Mesendoderm (in vitro differentiated cells): ENCODE results near the gene ZNF557.

Experiments used
- DNase-seq: peaks from one replicate; pipeline ENCODE4 v3.0.0; 2013
- H2AK5ac ChIP-seq: 2 replicates; pipeline ENCODE4 v1.6.1; 2013; ENCODE audit warnings: low read length, inconsistent platforms
- H2BK120ac ChIP-seq: 2 replicates; pipeline ENCODE4 v1.6.1; 2013; ENCODE audit warnings: low read depth, mild to moderate bottlenecking, low read length, moderate library complexity, mixed read lengths
- H2BK15ac ChIP-seq: replicated peaks from 2 replicates; pipeline ENCODE4 v1.6.1; 2013; ENCODE audit warnings: low read depth, mild to moderate bottlenecking, moderate library complexity
- H2BK5ac ChIP-seq: 2 replicates; pipeline ENCODE4 v1.6.1; 2013; ENCODE audit warnings: low read length, inconsistent platforms
- H3K18ac ChIP-seq: 2 replicates; pipeline ENCODE4 v1.6.1; 2013; ENCODE audit warnings: mild to moderate bottlenecking, low read length, mixed read lengths
- H3K23ac ChIP-seq: one replicate; pipeline ENCODE4 v1.6.1; 2013; ENCODE audit warnings: low read length
- H3K27ac ChIP-seq: 2 replicates; pipeline ENCODE4 v1.5.1; 2013; ENCODE audit warnings: low read depth, mild to moderate bottlenecking, inconsistent platforms, low read length, moderate library complexity
- H3K27me3 ChIP-seq: 2 replicates; pipeline ENCODE4 v1.6.1; 2013; ENCODE audit warnings: low read length, control low read depth, mild to moderate bottlenecking, inconsistent platforms; ENCODE audit not compliant: insufficient read depth, poor library complexity
- H3K36me3 ChIP-seq: 2 replicates; pipeline ENCODE4 v1.6.1; 2013; ENCODE audit warnings: low read length, inconsistent platforms; ENCODE audit not compliant: control insufficient read depth, insufficient read depth
- H3K4ac ChIP-seq: one replicate; pipeline ENCODE4 v1.6.1; 2013; ENCODE audit warnings: low read depth, mild to moderate bottlenecking, low read length, moderate library complexity
- H3K4me1 ChIP-seq: 2 replicates; pipeline ENCODE4 v1.6.1; 2013; ENCODE audit warnings: low read depth, low read length, inconsistent platforms; ENCODE audit not compliant: control insufficient read depth
- H3K4me2 ChIP-seq: 2 replicates; pipeline ENCODE4 v1.6.1; 2013; ENCODE audit warnings: low read length
- H3K4me3 ChIP-seq: 2 replicates; pipeline ENCODE4 v1.5.1; 2013; ENCODE audit warnings: mild to moderate bottlenecking, low read length
- H3K56ac ChIP-seq: one replicate; pipeline ENCODE4 v1.6.1; 2013; ENCODE audit warnings: low read length
- H3K79me1 ChIP-seq: 2 replicates; pipeline ENCODE4 v1.6.1; 2013; ENCODE audit warnings: low read length, inconsistent platforms
- H3K79me2 ChIP-seq: 2 replicates; pipeline ENCODE4 v1.6.1; 2013; ENCODE audit warnings: mild to moderate bottlenecking, low read length; ENCODE audit not compliant: control insufficient read depth, insufficient read depth
- H3K9ac ChIP-seq: 2 replicates; pipeline ENCODE4 v1.6.1; 2013; ENCODE audit warnings: low read length, inconsistent platforms
- H4K5ac ChIP-seq: one replicate; pipeline ENCODE4 v1.6.1; 2013; ENCODE audit warnings: low read length
- H4K8ac ChIP-seq: one replicate; pipeline ENCODE4 v1.6.1; 2013; ENCODE audit warnings: low read depth, mild to moderate bottlenecking, control low read depth, low read length, moderate library complexity
- WGBS: extraction: QIAGEN DNeasy Blood & Tissue Kit; methylation state at CpG from one replicate; pipeline ENCODE4 v1.1.7; 2013; ENCODE audit warnings: low lambda C conversion rate, missing lambda C conversion rate; ENCODE audit not compliant: insufficient coverage; ENCODE audit errors: extremely low coverage; 5-methylcytosine and 5-hydroxymethylcytosine counted together

Gene ZNF557

DNA sequence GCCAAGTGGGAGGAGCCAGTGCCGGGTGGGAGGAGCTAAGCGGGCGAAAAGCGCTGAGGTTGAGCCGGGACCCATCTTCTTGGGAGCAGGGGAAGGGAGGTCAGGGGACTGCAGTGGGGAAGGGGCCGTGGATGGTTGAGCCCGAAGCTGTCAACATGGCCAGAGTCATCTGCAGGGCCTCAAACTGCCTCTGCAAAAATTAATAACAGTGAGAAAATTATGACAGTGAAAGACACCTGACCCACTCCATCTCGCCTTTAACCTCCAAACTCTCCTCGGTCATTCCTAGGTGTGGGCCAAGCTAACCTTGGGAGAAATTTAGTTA is 30.1 kb downstream of the ZNF557 start:
- WGBS: no CpG with 5 or more reads among the region's 9 CpGs
- H3K18ac ChIP-seq: no peak overlapping the region
- peak overlapping the region; percentile 98 for H3K56ac ChIP-seq
- H3K4ac ChIP-seq: no peak overlapping the region
- H3K79me2 ChIP-seq: no peaks in the 10 kb centered on the region
- H3K27me3 ChIP-seq: no peaks in the 10 kb centered on the region
- no peak overlapping the region for H4K5ac ChIP-seq
- no peak overlapping the region for H2BK120ac ChIP-seq
- no peak overlapping the region for H4K8ac ChIP-seq
- H2BK5ac ChIP-seq: no peak overlapping the region
- H3K23ac ChIP-seq: no peak overlapping the region
- H3K36me3 ChIP-seq: no peaks in the 10 kb centered on the region
- H3K27ac ChIP-seq: no peak overlapping the region
- H2AK5ac ChIP-seq: no peak overlapping the region
- H2BK15ac ChIP-seq: no peak overlapping the region
- H3K4me3 ChIP-seq: no peak overlapping the region
- H3K4me1 ChIP-seq: no peaks in the 10 kb centered on the region
- peak overlapping the region; percentile 80 for H3K9ac ChIP-seq
- no peak for DNase-seq
- H3K4me2 ChIP-seq: peak overlapping the region; percentile 56
- no peaks in the 10 kb centered on the region for H3K79me1 ChIP-seq

DNA sequence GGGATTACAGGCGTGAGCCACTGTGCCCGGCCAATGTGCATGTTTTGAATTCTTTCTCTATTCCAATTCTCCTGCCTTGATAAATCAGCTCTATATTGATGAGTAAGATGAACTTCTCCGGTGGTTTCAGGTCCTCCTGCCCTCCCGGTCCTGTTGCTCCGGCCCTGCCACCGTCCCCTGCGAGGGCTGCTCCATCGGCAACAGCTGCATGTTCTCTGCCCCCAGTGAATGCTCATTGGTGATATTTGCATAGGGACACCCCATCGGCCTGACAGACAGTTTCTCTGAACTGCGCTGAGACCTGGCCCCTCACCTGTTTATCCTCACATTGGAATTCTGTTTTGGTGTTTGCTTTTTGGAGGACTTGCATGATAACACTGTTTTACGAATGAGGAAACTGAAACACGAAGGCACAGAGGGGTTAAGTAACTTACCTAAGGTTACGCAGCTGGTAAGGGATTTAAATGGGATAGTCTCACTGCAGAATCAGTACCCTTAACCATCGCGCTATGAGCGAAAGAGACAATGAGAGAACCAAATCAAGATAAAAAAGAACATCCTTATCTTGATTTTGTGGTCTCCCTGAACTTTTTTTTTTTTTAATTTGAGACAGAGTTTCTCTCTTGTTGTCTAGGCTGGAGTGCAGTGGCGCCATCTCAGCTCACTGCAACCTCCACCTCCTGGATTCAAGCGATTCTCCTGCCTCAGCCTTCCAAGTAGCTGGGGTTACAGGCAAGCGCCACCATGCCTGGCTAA is 32.2 kb downstream of the ZNF557 start:
- H4K5ac ChIP-seq: no peak overlapping the region
- no peaks in the 10 kb centered on the region for H3K79me1 ChIP-seq
- no peak overlapping the region for H3K27ac ChIP-seq
- H3K4me3 ChIP-seq: no peak overlapping the region
- H3K9ac ChIP-seq: no peak overlapping the region
- H3K23ac ChIP-seq: no peak overlapping the region
- no peaks in the 10 kb centered on the region for H3K36me3 ChIP-seq
- no peak overlapping the region for H2BK15ac ChIP-seq
- H3K4me2 ChIP-seq: no peak overlapping the region
- no peak overlapping the region for H2BK120ac ChIP-seq
- no peak for DNase-seq
- no peak overlapping the region for H2AK5ac ChIP-seq
- no peak overlapping the region for H4K8ac ChIP-seq
- no peaks in the 10 kb centered on the region for H3K27me3 ChIP-seq
- no CpG with 5 or more reads among the region's 19 CpGs for WGBS
- H2BK5ac ChIP-seq: no peak overlapping the region
- no peaks in the 10 kb centered on the region for H3K79me2 ChIP-seq
- H3K56ac ChIP-seq: no peak overlapping the region
- H3K18ac ChIP-seq: no peak overlapping the region
- no peak overlapping the region for H3K4ac ChIP-seq
- no peaks in the 10 kb centered on the region for H3K4me1 ChIP-seq

DNA sequence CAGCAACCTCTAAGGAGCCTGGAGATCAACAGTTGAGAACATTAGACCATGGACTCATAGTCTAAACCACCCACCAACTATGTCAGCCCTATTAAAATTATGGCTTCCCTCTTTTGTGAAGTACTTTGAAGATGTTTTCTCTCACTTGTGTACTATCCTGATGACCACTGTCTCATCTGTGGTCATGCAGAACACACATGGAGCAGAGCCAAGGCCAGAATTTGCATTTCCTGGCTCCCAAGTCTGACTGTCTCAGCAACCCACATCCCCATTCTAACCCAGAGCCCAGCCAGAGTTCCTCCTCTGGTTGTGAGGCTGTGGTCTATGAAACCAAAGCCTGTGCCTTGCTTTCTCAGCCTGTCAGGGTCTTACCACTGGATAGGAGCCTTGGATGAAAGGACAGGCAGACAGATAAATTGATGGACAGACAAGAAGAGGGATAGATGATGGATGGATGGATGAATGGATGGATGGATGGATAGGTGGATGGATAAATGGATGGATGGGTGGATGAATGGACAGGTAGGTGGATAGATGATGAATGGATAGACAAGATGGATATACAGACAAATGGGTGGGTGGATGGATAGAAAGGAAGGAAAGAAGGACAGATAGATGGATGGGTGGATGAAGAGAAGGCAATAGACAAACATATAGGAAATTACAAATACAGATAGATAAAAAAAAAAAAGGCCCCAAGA is 35.4 kb downstream of the ZNF557 start:
- Histone ChIP-seq H3K4me1 (no peaks in the 10 kb centered on the region), H3K56ac (no peak overlapping the region), H3K4me2 (no peak overlapping the region), H2BK5ac (no peak overlapping the region), H3K9ac (no peak overlapping the region), H3K4ac (no peak overlapping the region), H2BK120ac (no peak overlapping the region), H3K18ac (no peak overlapping the region), H4K8ac (no peak overlapping the region), H3K27me3 (no peaks in the 10 kb centered on the region), H3K27ac (no peak overlapping the region), H3K4me3 (no peak overlapping the region), H3K36me3 (no peaks in the 10 kb centered on the region), H3K79me1 (no peaks in the 10 kb centered on the region), H2BK15ac (no peak overlapping the region), H3K23ac (no peak overlapping the region), H3K79me2 (no peaks in the 10 kb centered on the region), H2AK5ac (no peak overlapping the region), H4K5ac (no peak overlapping the region)
- no peak for DNase-seq

DNA sequence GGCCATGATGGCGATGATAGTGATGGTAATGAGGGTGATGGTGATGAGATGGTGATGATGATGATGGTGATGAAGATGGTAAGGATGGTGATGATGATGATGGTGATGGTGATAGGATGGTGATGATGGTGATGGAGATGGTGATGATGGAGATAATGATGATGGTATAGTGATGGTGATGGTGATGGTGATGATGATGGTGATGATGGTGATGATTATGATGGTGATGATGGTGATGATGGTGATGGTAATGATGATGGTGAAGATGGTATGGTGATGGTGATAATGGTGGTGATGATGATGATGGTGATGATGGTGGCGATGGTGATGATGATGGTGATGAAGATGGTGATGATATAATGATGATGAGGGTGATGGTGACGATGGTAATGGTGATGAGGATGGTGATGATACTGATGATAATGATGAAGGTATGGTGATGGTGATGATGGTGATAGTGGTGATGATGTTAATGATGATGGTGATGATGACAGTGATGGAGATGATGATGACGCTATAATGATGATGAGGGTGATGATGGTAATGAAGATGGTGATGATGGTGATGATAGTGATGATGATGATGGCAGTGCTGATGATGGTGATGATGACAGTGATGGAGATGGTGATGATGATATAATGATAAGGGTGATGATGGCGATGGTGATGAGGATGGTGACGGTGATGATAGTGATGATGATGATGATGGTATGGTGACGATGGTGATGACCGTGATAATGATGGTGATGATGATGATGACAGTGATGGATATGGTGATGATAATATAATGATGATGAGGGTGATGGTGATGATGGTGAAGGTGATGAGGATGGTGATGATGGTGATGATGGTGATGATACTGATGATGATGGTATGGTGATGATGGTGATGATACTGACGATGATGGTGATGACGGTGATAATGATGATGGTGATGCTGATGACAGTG is 37.5 kb downstream of the ZNF557 start:
- 100% methylated on average over 5 of the region's 10 CpGs for WGBS
- H3K36me3 ChIP-seq: no peaks in the 10 kb centered on the region
- H2BK5ac ChIP-seq: no peak overlapping the region
- H2BK120ac ChIP-seq: no peak overlapping the region
- no peak overlapping the region for H2BK15ac ChIP-seq
- H3K23ac ChIP-seq: no peak overlapping the region
- H2AK5ac ChIP-seq: no peak overlapping the region
- H3K9ac ChIP-seq: no peak overlapping the region
- H3K79me2 ChIP-seq: no peaks in the 10 kb centered on the region
- no peak overlapping the region for H3K4me3 ChIP-seq
- H3K79me1 ChIP-seq: no peaks in the 10 kb centered on the region
- no peaks in the 10 kb centered on the region for H3K27me3 ChIP-seq
- no peak overlapping the region for H4K5ac ChIP-seq
- no peak overlapping the region for H3K27ac ChIP-seq
- H3K4me2 ChIP-seq: no peak overlapping the region
- no peak overlapping the region for H3K18ac ChIP-seq
- H3K4ac ChIP-seq: no peak overlapping the region
- H3K4me1 ChIP-seq: no peaks in the 10 kb centered on the region
- H3K56ac ChIP-seq: no peak overlapping the region
- no peak for DNase-seq
- H4K8ac ChIP-seq: no peak overlapping the region

DNA sequence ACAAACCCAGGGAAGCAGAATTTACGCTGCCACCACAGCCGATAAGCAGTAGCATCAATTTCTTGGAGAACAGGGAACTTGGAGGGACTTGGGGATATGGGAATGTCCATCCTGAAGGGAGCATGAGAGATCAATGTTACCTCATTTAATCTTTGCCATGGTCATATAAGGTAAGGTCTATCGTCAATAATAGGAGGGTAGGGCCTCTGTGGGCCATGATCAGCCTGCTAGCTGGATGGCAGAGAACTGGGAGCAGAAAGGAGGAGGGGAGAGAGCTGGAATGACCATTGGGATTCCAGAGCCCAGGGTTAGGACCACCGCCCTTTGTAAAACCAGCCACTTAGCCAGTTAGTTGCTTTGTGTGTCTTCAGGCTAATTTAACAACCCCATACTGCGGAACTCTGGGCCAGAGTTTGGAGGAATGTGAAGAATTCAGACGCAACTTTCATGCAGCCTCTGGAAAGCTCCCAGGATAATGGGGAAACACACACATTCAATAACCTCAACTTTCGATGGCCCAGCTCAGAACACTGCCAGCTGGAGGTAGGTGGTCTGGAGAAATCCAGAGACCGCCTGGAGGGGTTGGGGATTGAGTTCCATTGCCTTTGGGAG is 40.3 kb downstream of the ZNF557 start:
- Histone ChIP-seq H3K4me2 (no peak overlapping the region), H3K27ac (no peak overlapping the region), H3K4me1 (no peaks in the 10 kb centered on the region), H3K79me1 (no peaks in the 10 kb centered on the region), H3K79me2 (no peaks in the 10 kb centered on the region), H3K36me3 (no peaks in the 10 kb centered on the region), H3K27me3 (no peaks in the 10 kb centered on the region), H3K4me3 (no peak overlapping the region), H2BK5ac (no peak overlapping the region), H4K5ac (no peak overlapping the region), H3K56ac (no peak overlapping the region), H3K4ac (no peak overlapping the region), H2BK120ac (no peak overlapping the region), H3K9ac (no peak overlapping the region), H3K23ac (no peak overlapping the region), H2BK15ac (no peak overlapping the region), H3K18ac (no peak overlapping the region), H2AK5ac (no peak overlapping the region), H4K8ac (no peak overlapping the region)
- peak; percentile 78 for DNase-seq
- no CpG with 5 or more reads among the region's 8 CpGs for WGBS
